ENCODE measurements around the gene CYP4F11. TPM values are rescaled to one million over a fixed set of nuclear protein-coding genes. Genes with fewer than 3 reads are reported as not detected.
"Not testable (repeated sequence)": the region's sequence is repeated elsewhere in the genome, so short reads cannot be mapped to it uniquely, and the experiment has no call there.

CYP4F11 gene
- total and polyA plus RNA-seq, 2 donors (not counting 3 experiments of a cell fraction or from before 2014, with no cell fraction given): not detected

DNA sequence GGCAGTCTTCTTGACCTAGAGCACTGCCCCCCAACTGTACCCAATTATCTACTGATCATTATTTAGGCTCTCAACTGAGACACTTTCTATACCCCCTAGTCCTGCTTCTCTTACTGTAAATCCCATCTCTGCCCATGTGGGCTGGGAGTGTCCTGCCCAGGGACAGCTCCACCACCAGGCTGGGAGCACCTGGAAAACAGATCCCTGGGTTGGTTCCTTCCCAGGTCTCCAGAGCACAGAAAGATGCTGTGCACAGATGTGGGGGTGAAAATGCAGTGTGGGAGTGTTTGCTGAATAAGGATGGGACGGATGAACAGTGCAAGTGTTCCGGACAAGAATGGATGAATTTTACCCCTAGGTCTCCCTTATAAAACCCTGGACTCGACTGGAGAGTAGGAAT, 49.2 kb downstream of the CYP4F11 start:
- no TSS peak for BruUV-seq (replicated peaks)
- H3K9me3 ChIP-seq (replicated peaks; ENCODE audit: control insufficient read depth, insufficient read depth, low read length): no peaks in the 10 kb centered on the region
- no peak overlapping the region for H3K27ac ChIP-seq (ENCODE audit: insufficient read depth, low read depth, low read length)
- H3K4me2 ChIP-seq (ENCODE audit: insufficient read depth, low read length): no peak overlapping the region
- H3K36me3 ChIP-seq (ENCODE audit: control insufficient read depth in 2 of 2, extremely low read depth in 1 of 2, insufficient read depth in 2 of 2, low read length in 2 of 2): no peaks in the 10 kb centered on the region
- CTCF ChIA-PET: no interaction called here
- H3K4me3 ChIP-seq (replicated peaks in 1 of 3; ENCODE audit: insufficient read depth in 1 of 3, low read depth in 1 of 3, low read length in 3 of 3): no peak overlapping the region
- dilution Hi-C loops (cut with MboI; ENCODE audit: extremely low pct_ligation_motif_present, low sequenced_read_pairs) (no loop called here), intact Hi-C loops (cut with micrococcal nuclease) (no loop called here)
- H3K9ac ChIP-seq (replicated peaks; ENCODE audit: extremely low read depth, insufficient read depth, low read length): no peak overlapping the region
- H3K9me1 ChIP-seq (replicated peaks; ENCODE audit: control insufficient read depth, extremely low read depth, insufficient read depth, low read length): no peaks in the 10 kb centered on the region
- no peaks in the 10 kb centered on the region for H3K27me3 ChIP-seq (ENCODE audit: control insufficient read depth in 2 of 2, insufficient read depth in 2 of 2, low read length in 2 of 2)
- POLR2A ChIA-PET: no interaction called here
- no peaks in the 10 kb centered on the region for H3K4me1 ChIP-seq (ENCODE audit: control insufficient read depth, extremely low read depth, insufficient read depth, low read length)
- TF ChIP-seq MYC (IDR thresholded peaks at IDR 0.05; ENCODE audit: low read depth, low read length) (no peak), POLR2AphosphoS5 (IDR thresholded peaks at IDR 0.05; ENCODE audit: insufficient read depth, low read depth, low read length) (no peak), EZH2 (IDR thresholded peaks at IDR 0.05; ENCODE audit: borderline replicate concordance, low read depth, low read length, severe bottlenecking) (no peak), JUN (IDR thresholded peaks at IDR 0.05; ENCODE audit: borderline replicate concordance, insufficient read depth, insufficient read length, low read depth) (no peak), POLR2A (IDR thresholded peaks at IDR 0.05; ENCODE audit: low read depth, low read length) (no peak)
- TF ChIP-seq, protein P1, sequence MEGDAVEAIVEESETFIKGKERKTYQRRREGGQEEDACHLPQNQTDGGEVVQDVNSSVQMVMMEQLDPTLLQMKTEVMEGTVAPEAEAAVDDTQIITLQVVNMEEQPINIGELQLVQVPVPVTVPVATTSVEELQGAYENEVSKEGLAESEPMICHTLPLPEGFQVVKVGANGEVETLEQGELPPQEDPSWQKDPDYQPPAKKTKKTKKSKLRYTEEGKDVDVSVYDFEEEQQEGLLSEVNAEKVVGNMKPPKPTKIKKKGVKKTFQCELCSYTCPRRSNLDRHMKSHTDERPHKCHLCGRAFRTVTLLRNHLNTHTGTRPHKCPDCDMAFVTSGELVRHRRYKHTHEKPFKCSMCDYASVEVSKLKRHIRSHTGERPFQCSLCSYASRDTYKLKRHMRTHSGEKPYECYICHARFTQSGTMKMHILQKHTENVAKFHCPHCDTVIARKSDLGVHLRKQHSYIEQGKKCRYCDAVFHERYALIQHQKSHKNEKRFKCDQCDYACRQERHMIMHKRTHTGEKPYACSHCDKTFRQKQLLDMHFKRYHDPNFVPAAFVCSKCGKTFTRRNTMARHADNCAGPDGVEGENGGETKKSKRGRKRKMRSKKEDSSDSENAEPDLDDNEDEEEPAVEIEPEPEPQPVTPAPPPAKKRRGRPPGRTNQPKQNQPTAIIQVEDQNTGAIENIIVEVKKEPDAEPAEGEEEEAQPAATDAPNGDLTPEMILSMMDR (IDR thresholded peaks at IDR 0.05; ENCODE audit: extremely low read depth in 1 of 2, insufficient read depth in 1 of 2, low read depth in 1 of 2, low read length in 2 of 2): no peak
- no peak for DNase-seq (ENCODE audit: low read depth, low spot score)
- H3K79me2 ChIP-seq (ENCODE audit: control insufficient read depth, insufficient read depth, low read length): no peaks in the 10 kb centered on the region
- H4K20me1 ChIP-seq (replicated peaks; ENCODE audit: control insufficient read depth, extremely low read depth, insufficient read depth, low read length): no peaks in the 10 kb centered on the region
- no peak for FAIRE-seq
- no peak overlapping the region for H2AFZ ChIP-seq (ENCODE audit: low read depth, low read length)

DNA sequence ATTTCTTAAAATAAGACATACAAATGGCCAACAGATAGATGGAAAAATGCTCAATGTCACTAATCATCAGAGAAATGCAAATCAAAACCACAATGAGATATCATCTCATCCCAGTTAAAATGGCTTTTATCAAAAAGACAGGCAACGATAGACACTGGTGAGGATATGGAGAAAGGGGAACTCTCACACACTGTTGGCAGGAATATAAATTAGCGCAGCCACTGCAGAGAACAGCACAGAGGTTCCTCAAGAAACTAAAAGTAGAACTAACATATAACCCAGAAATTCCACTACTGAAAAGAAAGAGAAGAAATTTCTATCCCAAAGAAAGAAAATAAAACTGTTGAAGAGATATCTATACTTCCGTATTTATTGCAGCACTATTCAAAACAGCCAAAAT, 51.0 kb downstream of the CYP4F11 start:
- H3K9me3 ChIP-seq (replicated peaks; ENCODE audit: control insufficient read depth, insufficient read depth, low read length); H2AFZ ChIP-seq (ENCODE audit: low read depth, low read length); DNase-seq (ENCODE audit: low read depth, low spot score); H3K9me1 ChIP-seq (replicated peaks; ENCODE audit: control insufficient read depth, extremely low read depth, insufficient read depth, low read length); POLR2A ChIA-PET; H4K20me1 ChIP-seq (replicated peaks; ENCODE audit: control insufficient read depth, extremely low read depth, insufficient read depth, low read length); dilution Hi-C loops (cut with MboI; ENCODE audit: extremely low pct_ligation_motif_present, low sequenced_read_pairs); H3K4me1 ChIP-seq (ENCODE audit: control insufficient read depth, extremely low read depth, insufficient read depth, low read length); H3K27me3 ChIP-seq (ENCODE audit: control insufficient read depth in 2 of 2, insufficient read depth in 2 of 2, low read length in 2 of 2); H3K36me3 ChIP-seq (ENCODE audit: control insufficient read depth in 2 of 2, extremely low read depth in 1 of 2, insufficient read depth in 2 of 2, low read length in 2 of 2); BruUV-seq (replicated peaks); intact Hi-C loops (cut with micrococcal nuclease); H3K9ac ChIP-seq (replicated peaks; ENCODE audit: extremely low read depth, insufficient read depth, low read length); H3K4me2 ChIP-seq (ENCODE audit: insufficient read depth, low read length); H3K27ac ChIP-seq (ENCODE audit: insufficient read depth, low read depth, low read length); H3K4me3 ChIP-seq (replicated peaks in 1 of 3; ENCODE audit: insufficient read depth in 1 of 3, low read depth in 1 of 3, low read length in 3 of 3); H3K79me2 ChIP-seq (ENCODE audit: control insufficient read depth, insufficient read depth, low read length); FAIRE-seq: not testable (repeated sequence)
- CTCF ChIA-PET: interaction anchor here (1.4 kb wide), 1 partner anchor 12 kb away, joined by 3 read pairs; no protein-coding TSS in a partner anchor

Data from endothelial cell of umbilical vein (primary cell).